Uterus (tissue), 2 donors: ENCODE measurements around the gene FAAP20.

Source experiments
- CTCF ChIP-seq, 4 experiments: fragments of 200-600 bp in 2 of 4; fragments of 450-650 bp in 2 of 4; sonication (generic) in 2 of 4; IDR thresholded peaks; one replicate each; pipeline ENCODE4 v1.5.1; 2016 to 2019; ENCODE audit warnings: antibody characterized with exemption in 4 of 4, mild to moderate bottlenecking in 2 of 4, moderate library complexity in 1 of 4
- POLR2A ChIP-seq, 2 donors: fragments of 450-650 bp; IDR thresholded peaks; one replicate each; pipeline ENCODE4 v1.6.1; 2016; ENCODE audit warnings: antibody characterized with exemption in 2 of 2, mild to moderate bottlenecking in 1 of 2, moderate library complexity in 1 of 2

GRCh38 chr1:2154022-2154421 is 40.5 kb downstream of the FAAP20 start:
- TF ChIP-seq CTCF (IDR thresholded peaks at IDR 0.05) (no peak), POLR2A (IDR thresholded peaks at IDR 0.05) (no peak)
